GM18873 (cell line): ENCODE data around the gene TEX14.

Experiments used
- ATAC-seq: cut with Tn5 transposase; IDR thresholded peaks from one replicate; pipeline ENCODE4 v1.9.1; 2021; ENCODE audit warnings: mild to moderate bottlenecking, moderate library complexity, moderate number of reproducible peaks; ENCODE audit not compliant: unreplicated experiment, low FRiP score

TEX14 gene

GRCh38 chr17:58691701-58692238 lies at the start of gene TEX14:
Gene TEX14 (minus strand): TSS chr17:58692045. CDS start chr17:58652001, 40,044 bp downstream.
- ATAC-seq, result no peak

- no peak for ATAC-seq
Measured at GRCh38 chr17:58741121-58741625, 49.3 kb upstream of the TEX14 start.

- no peak for ATAC-seq
Measured at GRCh38 chr17:58734811-58735210, 43.0 kb upstream of the TEX14 start.

- no peak for ATAC-seq
Measured at GRCh38 chr17:58734040-58734439, 42.2 kb upstream of the TEX14 start.

- no peak for ATAC-seq
Measured at GRCh38 chr17:58730937-58731336, 39.1 kb upstream of the TEX14 start.

GRCh38 chr17:58728798-58729197 lies 37.0 kb upstream of the TEX14 start:
- no peak for ATAC-seq

GRCh38 chr17:58722696-58723095 lies 30.9 kb upstream of the TEX14 start:
- ATAC-seq, result no peak

GRCh38 chr17:58722274-58722673 lies 30.4 kb upstream of the TEX14 start:
- no peak for ATAC-seq

GRCh38 chr17:58710948-58711552 lies 19.2 kb upstream of the TEX14 start:
- ATAC-seq, result no peak

- ATAC-seq, result no peak
Measured at GRCh38 chr17:58706351-58707140, 14.7 kb upstream of the TEX14 start.

- ATAC-seq, result no peak
Measured at GRCh38 chr17:58703916-58704286, 12.1 kb upstream of the TEX14 start.

- ATAC-seq, result no peak
Measured at GRCh38 chr17:58703137-58703915, 11.5 kb upstream of the TEX14 start.

- ATAC-seq, result no peak
Measured at GRCh38 chr17:58702708-58703107, 10.9 kb upstream of the TEX14 start.

GRCh38 chr17:58702045-58702476 lies 10.2 kb upstream of the TEX14 start:
- no peak for ATAC-seq

GRCh38 chr17:58699771-58700170 lies 7.9 kb upstream of the TEX14 start:
- ATAC-seq, result no peak

- ATAC-seq, result no peak
Measured at GRCh38 chr17:58694826-58695225, 3.0 kb upstream of the TEX14 start.

- ATAC-seq, result no peak
Measured at GRCh38 chr17:58694302-58694701, 2.5 kb upstream of the TEX14 start.

- ATAC-seq, result no peak
Measured at GRCh38 chr17:58693751-58694150, 1.9 kb upstream of the TEX14 start.

- ATAC-seq, result no peak
Measured at GRCh38 chr17:58693208-58693607, 1.4 kb upstream of the TEX14 start.

GRCh38 chr17:58692239-58693055 lies 602 bp upstream of the TEX14 start, which contains the start of gene RAD51C:
Gene RAD51C (plus strand): TSS chr17:58692602. CDS start chr17:58692644, 42 bp downstream.
- peak; percentile 71 for ATAC-seq
